GM12864 (cell line): ENCODE measurements around the gene UGT1A4.
"Not testable (repeated sequence)": the region's sequence is repeated elsewhere in the genome, so short reads cannot be mapped to it uniquely, and the experiment has no call there.

Experiments used
- DNase-seq: peaks from one replicate; pipeline ENCODE4 v3.0.0-alpha.2; 2011; ENCODE audit warnings: low read depth
- H3K4me3 ChIP-seq: 2 replicates; pipeline ENCODE4 v1.5.1; 2011; ENCODE audit warnings: mild to moderate bottlenecking, low read depth, low read length, control low read depth
- CTCF ChIP-seq: IDR thresholded peaks from 2 replicates; pipeline ENCODE4 v1.5.1; 2011; ENCODE audit warnings: low read depth, mild to moderate bottlenecking, moderate library complexity, low read length, control low read depth, inconsistent platforms; ENCODE audit errors: missing control alignments

The UGT1A4 gene

DNA sequence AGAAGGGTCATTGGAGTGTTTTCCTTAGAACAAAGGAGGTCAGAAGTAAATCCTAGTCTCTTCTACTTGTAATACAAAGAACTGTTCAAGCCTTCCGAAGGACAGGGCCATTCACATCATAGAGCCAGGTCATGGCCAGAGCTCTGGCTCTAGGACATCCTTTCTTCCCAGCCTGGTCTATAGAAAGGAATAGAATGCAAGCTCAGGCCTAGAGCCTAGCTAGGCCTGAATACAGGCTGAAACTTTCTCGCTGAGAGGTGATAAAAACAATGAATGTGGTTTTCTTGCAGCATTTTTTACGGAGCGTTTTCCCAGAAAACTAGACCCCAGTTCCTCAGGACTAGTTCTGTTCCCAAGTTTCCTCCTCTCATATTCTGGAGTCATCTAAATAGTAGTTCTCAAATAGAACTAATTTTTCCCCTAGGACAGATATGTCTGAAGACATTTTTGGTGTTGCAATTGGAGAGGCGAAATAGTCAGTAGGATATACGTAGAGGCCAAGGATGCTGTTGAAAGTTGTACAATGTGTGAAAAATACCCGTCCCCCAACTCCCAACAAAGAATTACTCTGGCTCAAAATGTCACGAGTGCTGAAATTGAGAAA lies 19.0 kb upstream of the UGT1A4 start:
- TF ChIP-seq CTCF = no peak
- DNase-seq = no peak
- no peak overlapping the region for H3K4me3 ChIP-seq

- no peak for DNase-seq
- H3K4me3 ChIP-seq = no peak overlapping the region
- TF ChIP-seq CTCF = no peak
Measured at GRCh38 chr2:233700028-233700635, 18.4 kb upstream of the UGT1A4 start.

GRCh38 chr2:233700842-233701241 lies 17.7 kb upstream of the UGT1A4 start:
- not testable (repeated sequence) for DNase-seq, H3K4me3 ChIP-seq

DNA sequence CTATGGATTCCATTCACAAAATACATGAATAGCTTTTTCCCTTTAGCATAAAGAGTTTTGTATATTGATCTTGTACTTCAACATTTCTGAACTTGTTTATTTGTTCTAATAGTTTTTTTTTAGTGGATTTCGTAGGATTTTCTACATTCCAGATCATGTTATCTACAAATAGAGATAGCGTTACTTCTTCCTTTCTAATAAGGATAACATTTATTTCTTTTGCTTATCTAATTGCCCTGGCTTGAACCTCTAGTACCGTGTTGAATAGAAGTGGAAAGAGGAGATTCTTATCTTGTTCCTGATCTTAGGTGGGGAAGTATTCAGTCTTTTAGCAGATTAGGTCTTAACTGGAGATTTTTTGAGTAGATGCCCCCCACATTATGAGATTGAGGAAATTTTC lies 16.3 kb upstream of the UGT1A4 start:
- DNase-seq = no peak
- no peak for TF ChIP-seq CTCF

GRCh38 chr2:233705911-233706506 lies 12.5 kb upstream of the UGT1A4 start:
- no peak overlapping the region for H3K4me3 ChIP-seq
- no peak for TF ChIP-seq CTCF
- DNase-seq = no peak

More for the DNA sequence above, 16.3 kb upstream of the UGT1A4 start:
- no peak overlapping the region for H3K4me3 ChIP-seq

DNA sequence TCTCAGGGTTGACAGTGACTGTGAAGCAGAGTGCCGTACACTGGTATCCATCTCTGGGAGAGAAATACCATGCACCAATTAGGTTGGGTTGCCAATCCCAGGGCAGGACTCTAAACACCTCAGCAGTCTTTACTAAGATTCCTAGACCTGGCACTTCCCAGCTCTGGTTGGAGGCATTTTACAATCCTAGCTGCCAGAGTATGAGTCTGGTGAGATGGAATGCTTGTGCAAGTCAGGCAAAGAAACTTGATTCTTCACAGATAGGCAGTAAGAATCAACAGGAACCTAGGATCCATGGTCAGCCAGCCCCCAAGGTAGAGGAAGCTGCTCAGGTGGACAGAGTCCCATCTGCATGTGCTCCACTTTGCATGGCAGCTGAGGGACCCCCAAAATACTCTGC lies 11.8 kb upstream of the UGT1A4 start:
- DNase-seq = no peak
- H3K4me3 ChIP-seq = no peak overlapping the region
- TF ChIP-seq CTCF = no peak

DNA sequence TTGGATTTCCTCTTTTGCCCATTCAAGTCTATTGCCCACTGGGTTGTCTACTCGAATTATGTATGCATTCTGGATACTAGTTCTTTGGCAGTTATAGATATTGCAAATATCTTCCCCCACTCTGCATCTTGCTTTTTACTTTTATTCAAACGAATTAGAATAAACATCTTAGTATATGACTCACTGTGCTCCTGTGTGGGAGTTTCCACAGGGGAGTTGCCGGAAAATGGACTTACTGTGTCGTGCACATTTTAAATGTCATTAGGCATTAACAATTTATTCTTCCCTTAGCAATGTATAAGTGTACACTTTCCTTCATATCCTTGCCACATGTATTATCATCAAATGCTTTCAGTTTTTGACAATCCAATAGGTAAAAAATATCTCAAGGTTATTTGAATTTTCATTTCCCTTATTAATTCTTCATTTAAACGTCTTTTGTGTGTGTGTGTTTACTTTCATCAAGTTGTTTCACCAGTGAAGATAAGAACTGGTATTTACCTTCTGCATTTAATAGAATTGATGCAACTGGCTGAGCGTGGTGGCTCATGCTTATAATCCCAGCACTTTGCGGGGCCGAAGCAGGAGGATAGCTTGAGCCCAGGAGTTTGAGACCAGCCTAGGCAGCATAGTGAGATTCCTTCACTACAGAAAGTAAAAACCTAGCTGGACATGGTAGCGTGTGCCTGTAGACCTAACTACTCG lies 10.4 kb upstream of the UGT1A4 start:
- TF ChIP-seq CTCF = no peak
- H3K4me3 ChIP-seq = no peak overlapping the region
- no peak for DNase-seq
